ENCODE results near the gene PALM3. TPM values are rescaled to one million over a fixed set of nuclear protein-coding genes. Genes with fewer than 3 reads are reported as not detected.
A peak's percentile ranks its signal among the peaks of the same experiment; 100 is the strongest.

The PALM3 gene
- total and polyA plus RNA-seq, 2 donors (not counting 1 experiment from before 2014, with no cell fraction given) = 0.02 to 1.3 TPM

DNA sequence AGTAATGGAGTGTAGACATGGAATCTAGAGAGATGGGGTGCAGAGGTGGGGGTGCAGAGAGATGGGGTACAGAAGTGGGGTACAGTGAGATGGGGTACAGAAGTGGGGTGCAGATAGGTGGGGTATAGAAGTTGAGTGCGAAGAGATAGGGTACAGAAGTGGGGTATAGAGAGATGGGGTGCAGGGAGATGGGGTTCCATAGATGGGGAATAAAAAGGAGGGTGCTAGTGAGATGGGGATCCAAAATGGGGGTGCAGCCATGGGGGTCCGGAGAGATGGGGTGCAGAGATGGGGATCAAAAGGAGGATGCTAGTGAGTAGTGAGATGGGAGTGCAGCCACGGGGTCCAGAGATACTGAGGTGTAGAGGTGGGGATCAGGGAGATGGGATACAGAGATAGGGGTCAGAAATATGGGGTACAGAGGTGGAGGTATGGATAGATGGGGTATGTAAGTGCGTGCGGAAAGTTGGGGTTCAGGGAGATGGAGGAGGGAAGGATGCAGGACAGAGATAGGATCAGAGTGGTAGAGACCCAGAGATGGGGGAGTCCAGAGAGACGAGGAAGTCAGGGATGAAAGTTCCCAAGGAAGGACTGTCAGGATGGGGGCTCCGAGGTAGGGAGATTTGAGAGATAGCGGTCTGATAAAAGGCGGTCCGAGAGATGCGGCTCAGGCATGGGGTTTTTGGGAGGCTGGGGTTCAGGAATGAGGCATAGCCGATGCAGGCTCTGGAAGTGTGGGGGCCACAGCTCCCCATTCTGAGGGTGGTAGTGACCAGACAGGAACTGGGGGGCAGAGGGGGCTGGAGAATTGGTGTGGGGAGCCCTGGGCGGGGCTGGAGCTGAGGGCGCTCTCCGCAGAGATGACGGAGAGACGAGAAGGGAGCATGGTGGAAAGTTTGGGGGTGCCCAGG is 3.4 kb downstream of the PALM3 start:
- H3K4me1 ChIP-seq (ENCODE audit: control insufficient read depth, extremely low read depth, insufficient read depth, low read length) = no peaks in the 10 kb centered on the region
- H2AFZ ChIP-seq (ENCODE audit: low read length) = no peak overlapping the region
- no peaks in the 10 kb centered on the region for H3K9me3 ChIP-seq (ENCODE audit: control insufficient read depth, insufficient read depth, low read depth, low read length)
- no peaks in the 10 kb centered on the region for H3K79me2 ChIP-seq (ENCODE audit: control insufficient read depth, insufficient read depth, low read length)
- H4K20me1 ChIP-seq (ENCODE audit: control insufficient read depth, extremely low read depth, insufficient read depth, low read length) = no peaks in the 10 kb centered on the region
- H3K27me3 ChIP-seq (ENCODE audit: control insufficient read depth, insufficient read depth, low read length) = peaks cover 5% of the 10 kb centered on the region
- H3K9ac ChIP-seq (ENCODE audit: insufficient read depth, low read length) = no peak overlapping the region
- H3K27ac ChIP-seq (ENCODE audit: insufficient read depth, low read length) = no peak overlapping the region
- H3K36me3 ChIP-seq (ENCODE audit: control insufficient read depth, insufficient read depth, low read length) = no peaks in the 10 kb centered on the region
- peak overlapping the region; percentile 54 for H3K4me2 ChIP-seq (ENCODE audit: extremely low read depth, insufficient read depth, low read length)
- H3K4me3 ChIP-seq (replicated peaks in 1 of 4; ENCODE audit: control extremely low read depth in 1 of 4, insufficient read depth in 1 of 4, low read depth in 3 of 4, low read length in 4 of 4) = peak overlapping the region in 2 of 4 experiments; percentile 0 to 51
- DNase-seq (ENCODE audit: low read depth in 2 of 2) = no peak
- no peak for TF ChIP-seq EZH2 (IDR thresholded peaks at IDR 0.05; ENCODE audit: low read length, missing control alignments)
- TF ChIP-seq, protein P1, sequence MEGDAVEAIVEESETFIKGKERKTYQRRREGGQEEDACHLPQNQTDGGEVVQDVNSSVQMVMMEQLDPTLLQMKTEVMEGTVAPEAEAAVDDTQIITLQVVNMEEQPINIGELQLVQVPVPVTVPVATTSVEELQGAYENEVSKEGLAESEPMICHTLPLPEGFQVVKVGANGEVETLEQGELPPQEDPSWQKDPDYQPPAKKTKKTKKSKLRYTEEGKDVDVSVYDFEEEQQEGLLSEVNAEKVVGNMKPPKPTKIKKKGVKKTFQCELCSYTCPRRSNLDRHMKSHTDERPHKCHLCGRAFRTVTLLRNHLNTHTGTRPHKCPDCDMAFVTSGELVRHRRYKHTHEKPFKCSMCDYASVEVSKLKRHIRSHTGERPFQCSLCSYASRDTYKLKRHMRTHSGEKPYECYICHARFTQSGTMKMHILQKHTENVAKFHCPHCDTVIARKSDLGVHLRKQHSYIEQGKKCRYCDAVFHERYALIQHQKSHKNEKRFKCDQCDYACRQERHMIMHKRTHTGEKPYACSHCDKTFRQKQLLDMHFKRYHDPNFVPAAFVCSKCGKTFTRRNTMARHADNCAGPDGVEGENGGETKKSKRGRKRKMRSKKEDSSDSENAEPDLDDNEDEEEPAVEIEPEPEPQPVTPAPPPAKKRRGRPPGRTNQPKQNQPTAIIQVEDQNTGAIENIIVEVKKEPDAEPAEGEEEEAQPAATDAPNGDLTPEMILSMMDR (conservative IDR thresholded peaks at IDR 0.05 in 1 of 2, IDR thresholded peaks at IDR 0.05 in 1 of 2; ENCODE audit: low read depth in 1 of 2, low read length in 2 of 2) = no peak

DNA sequence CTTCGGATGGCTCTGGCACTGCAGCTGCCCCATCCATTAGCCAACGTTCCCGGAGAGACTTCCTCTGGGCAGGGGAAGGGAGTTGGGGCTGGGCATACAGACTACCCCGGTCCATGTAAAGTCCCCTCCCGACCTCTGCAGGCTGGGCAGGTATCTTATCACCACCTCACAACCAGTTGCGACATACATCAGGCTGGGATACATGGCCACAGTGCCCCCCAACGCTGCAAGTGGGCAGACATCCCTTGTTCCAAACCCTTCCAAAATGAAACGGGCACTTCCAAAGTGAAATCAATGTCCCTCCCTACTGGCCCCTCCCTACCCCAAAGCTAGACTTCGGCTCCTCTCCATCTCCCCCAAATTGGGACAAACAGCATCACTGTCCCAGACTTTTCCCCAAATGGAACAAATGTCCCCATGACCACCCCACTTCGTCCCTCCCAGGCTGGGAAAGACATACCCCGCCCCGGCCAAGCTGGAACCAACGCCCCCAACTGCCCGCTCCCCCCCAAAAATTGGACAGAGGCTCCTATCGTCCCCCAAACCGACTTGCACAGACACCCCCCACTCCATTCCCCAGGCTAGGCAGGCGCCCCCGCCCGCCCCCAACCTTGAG is 5.0 kb downstream of the PALM3 start:
- Histone ChIP-seq H3K9ac (ENCODE audit: insufficient read depth, low read length) (no peak overlapping the region), H3K79me2 (ENCODE audit: control insufficient read depth, insufficient read depth, low read length) (no peaks in the 10 kb centered on the region), H4K20me1 (ENCODE audit: control insufficient read depth, extremely low read depth, insufficient read depth, low read length) (no peaks in the 10 kb centered on the region), H2AFZ (ENCODE audit: low read length) (no peak overlapping the region), H3K4me1 (ENCODE audit: control insufficient read depth, extremely low read depth, insufficient read depth, low read length) (no peaks in the 10 kb centered on the region), H3K4me2 (ENCODE audit: extremely low read depth, insufficient read depth, low read length) (peak overlapping the region; percentile 35), H3K27ac (ENCODE audit: insufficient read depth, low read length) (no peak overlapping the region), H3K36me3 (ENCODE audit: control insufficient read depth, insufficient read depth, low read length) (no peaks in the 10 kb centered on the region), H3K27me3 (ENCODE audit: control insufficient read depth, insufficient read depth, low read length) (peaks cover 5% of the 10 kb centered on the region), H3K9me3 (ENCODE audit: control insufficient read depth, insufficient read depth, low read depth, low read length) (no peaks in the 10 kb centered on the region), H3K4me3 (replicated peaks in 1 of 4; ENCODE audit: control extremely low read depth in 1 of 4, insufficient read depth in 1 of 4, low read depth in 3 of 4, low read length in 4 of 4) (peak overlapping the region in 1 of 4 experiments; percentile 51)
- no peak for DNase-seq (ENCODE audit: low read depth in 2 of 2)
- TF ChIP-seq EZH2 (IDR thresholded peaks at IDR 0.05; ENCODE audit: low read length, missing control alignments) = no peak
- TF ChIP-seq, protein P1 (conservative IDR thresholded peaks at IDR 0.05 in 1 of 2, IDR thresholded peaks at IDR 0.05 in 1 of 2; ENCODE audit: low read depth in 1 of 2, low read length in 2 of 2) = no peak

DNA sequence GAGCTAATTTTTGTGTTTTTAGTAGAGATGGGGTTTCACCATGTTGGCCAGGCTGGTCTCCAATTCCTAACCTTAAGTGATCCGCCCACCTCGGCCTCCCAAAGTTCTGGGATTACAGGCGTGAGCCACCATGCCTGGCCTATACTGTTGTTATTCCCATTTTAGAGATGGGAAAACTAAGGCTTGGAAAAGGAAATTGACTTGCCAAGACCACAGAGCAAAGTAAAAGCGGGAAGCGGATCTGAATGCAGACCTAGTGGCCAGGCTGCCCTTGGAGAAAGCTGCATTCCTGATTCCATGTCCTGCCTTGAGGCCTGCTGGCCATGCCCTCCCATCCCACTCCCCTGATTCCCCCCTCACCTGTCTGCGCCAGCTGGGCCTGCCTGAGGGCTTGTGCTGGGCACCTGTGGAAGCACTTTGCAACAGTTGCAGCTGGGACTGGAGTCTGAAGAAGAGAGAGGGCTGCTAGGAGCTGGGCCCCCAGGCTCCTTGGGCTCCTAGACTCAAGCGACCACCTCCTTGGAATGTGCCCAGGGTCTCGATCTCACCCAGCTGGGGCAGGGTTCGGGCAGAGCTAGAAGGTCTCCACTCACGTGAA is 5.7 kb downstream of the PALM3 start:
- Histone ChIP-seq H3K4me1 (ENCODE audit: control insufficient read depth, extremely low read depth, insufficient read depth, low read length) (no peaks in the 10 kb centered on the region), H3K9me3 (ENCODE audit: control insufficient read depth, insufficient read depth, low read depth, low read length) (no peaks in the 10 kb centered on the region), H3K27ac (ENCODE audit: insufficient read depth, low read length) (no peak overlapping the region), H3K79me2 (ENCODE audit: control insufficient read depth, insufficient read depth, low read length) (no peaks in the 10 kb centered on the region), H3K4me3 (replicated peaks in 1 of 4; ENCODE audit: control extremely low read depth in 1 of 4, insufficient read depth in 1 of 4, low read depth in 3 of 4, low read length in 4 of 4) (no peak overlapping the region), H4K20me1 (ENCODE audit: control insufficient read depth, extremely low read depth, insufficient read depth, low read length) (no peaks in the 10 kb centered on the region), H3K27me3 (ENCODE audit: control insufficient read depth, insufficient read depth, low read length) (peaks cover 5% of the 10 kb centered on the region), H3K4me2 (ENCODE audit: extremely low read depth, insufficient read depth, low read length) (no peak overlapping the region), H3K36me3 (ENCODE audit: control insufficient read depth, insufficient read depth, low read length) (no peaks in the 10 kb centered on the region), H2AFZ (ENCODE audit: low read length) (no peak overlapping the region), H3K9ac (ENCODE audit: insufficient read depth, low read length) (no peak overlapping the region)
- TF ChIP-seq, protein P1 (conservative IDR thresholded peaks at IDR 0.05 in 1 of 2, IDR thresholded peaks at IDR 0.05 in 1 of 2; ENCODE audit: low read depth in 1 of 2, low read length in 2 of 2) = no peak
- TF ChIP-seq EZH2 (IDR thresholded peaks at IDR 0.05; ENCODE audit: low read length, missing control alignments) = no peak
- DNase-seq (ENCODE audit: low read depth in 2 of 2) = no peak
